HCT116 (cell line): ENCODE measurements around the gene C19orf25. TPM values are rescaled to one million over a fixed set of nuclear protein-coding genes. Genes with fewer than 3 reads are reported as not detected.

Source experiments
- ATAC-seq: fragments of 200-7000 bp; cut with Tn5 transposase; 2 replicates; pipeline ENCODE4 v1.9.1; 2020; ENCODE audit warnings: mild to moderate bottlenecking, moderate library complexity
- BruUV-seq: library from RNA; stranded (reverse); fragments of 400-500 nt; replicated peaks from 2 replicates; lab custom pipeline; 2021; lab: Mats Ljungman, UMichigan
- CTCF ChIA-PET: fragments of 300-600 bp; sonication (Branson Sonifier 250); formaldehyde crosslinking; loops from one replicate; lab custom pipeline; 2021; ENCODE audit warnings: antibody characterized with exemption; lab: Charles Lee
- POLR2A ChIA-PET: fragments of 300-600, 350-600 bp; sonication (Branson Sonifier 250); formaldehyde crosslinking; loops from one replicate; lab custom pipeline; 2021; ENCODE audit warnings: antibody characterized with exemption; lab: Charles Lee
- RAD21 ChIA-PET, 2 experiments: fragments of 300-600 bp; sonication (Branson Sonifier 250); formaldehyde crosslinking; loops; one replicate each; lab custom pipeline; 2023; ENCODE audit warnings: low total read pairs in 2 of 2; ENCODE audit not compliant: uncharacterized antibody in 2 of 2, unreplicated experiment in 2 of 2, low non-redundant PET in 1 of 2; lab: Charles Lee
- DNase-seq: peaks from one replicate; pipeline ENCODE4 v3.0.0-alpha.2; 2010; ENCODE audit warnings: low read depth, low spot score
- H2AFZ ChIP-seq: fragments of 200-600 bp; shearing (Covaris generic), sonication (generic); 2 replicates; pipeline ENCODE4 v1.6.1; 2017; ENCODE audit warnings: low read depth, mixed run types, mixed read lengths, antibody characterized with exemption, low read length; ENCODE audit not compliant: poor library complexity, severe bottlenecking
- H3K27ac ChIP-seq: 2 replicates; pipeline ENCODE4 v1.5.1; 2012; ENCODE audit warnings: low read depth, low read length
- H3K27me3 ChIP-seq: fragments of 200-600 bp; sonication (generic); 2 replicates; pipeline ENCODE4 v1.6.1; 2016; ENCODE audit warnings: mixed run types, low read length, mixed read lengths; ENCODE audit not compliant: insufficient read depth
- H3K36me3 ChIP-seq, 2 experiments: fragments of 200-500 bp in 1 of 2; fragments of 200-600 bp in 1 of 2; sonication (Bioruptor generic) in 1 of 2; sonication (generic) in 1 of 2; 2 replicates each; pipeline versions ENCODE4 v1.5.1 to v1.6.1; 2014 to 2016; ENCODE audit warnings: low read length in 2 of 2, inconsistent platforms in 1 of 2, mixed read lengths in 1 of 2, mixed run types in 1 of 2; ENCODE audit not compliant: insufficient read depth in 2 of 2, control insufficient read depth in 1 of 2
- H3K4me1 ChIP-seq, 2 experiments: fragments of 200-600 bp in 1 of 2; sonication (generic) in 1 of 2; 2 replicates each; pipeline versions ENCODE4 v1.5.1 to v1.6.1; 2012 to 2017; ENCODE audit warnings: low read length in 2 of 2, inconsistent platforms in 1 of 2, mild to moderate bottlenecking in 1 of 2, mixed read lengths in 1 of 2, mixed run types in 1 of 2, moderate library complexity in 1 of 2; ENCODE audit not compliant: insufficient read depth in 2 of 2, control insufficient read depth in 1 of 2
- H3K4me2 ChIP-seq: fragments of 200-600 bp; sonication (generic); 2 replicates; pipeline ENCODE4 v1.6.1; 2017; ENCODE audit warnings: mixed run types, low read length, mixed read lengths
- H3K4me3 ChIP-seq, 2 experiments: fragments of 200-600 bp in 1 of 2; sonication (generic) in 1 of 2; replicated peaks in 1 of 2; 2 replicates each; pipeline ENCODE4 v1.5.1; 2011 to 2016; ENCODE audit warnings: low read length in 2 of 2, control low read depth in 1 of 2, low read depth in 1 of 2, mild to moderate bottlenecking in 1 of 2, mixed read lengths in 1 of 2, mixed run types in 1 of 2
- H3K79me2 ChIP-seq: fragments of 200-600 bp; sonication (generic); 2 replicates; pipeline ENCODE4 v1.6.1; 2017; ENCODE audit warnings: mild to moderate bottlenecking, mixed run types, low read length, moderate library complexity, mixed read lengths; ENCODE audit not compliant: insufficient read depth
- H3K9ac ChIP-seq: fragments of 200-600 bp; sonication (generic); 2 replicates; pipeline ENCODE4 v1.6.1; 2016; ENCODE audit warnings: low read length, mixed read lengths
- H3K9me2 ChIP-seq: fragments of 200-600 bp; sonication (generic), shearing (Covaris generic); 2 replicates; pipeline ENCODE4 v1.6.1; 2017; ENCODE audit warnings: mixed run types, mild to moderate bottlenecking, moderate library complexity; ENCODE audit not compliant: insufficient read depth
- H3K9me3 ChIP-seq, 2 experiments: fragments of 200-500 bp in 1 of 2; fragments of 200-600 bp in 1 of 2; sonication (Bioruptor generic) in 1 of 2; sonication (generic) in 1 of 2; 2 replicates each; pipeline ENCODE4 v1.6.1; 2014 to 2017; ENCODE audit warnings: low read length in 2 of 2, mixed read lengths in 2 of 2, inconsistent platforms in 1 of 2, low read depth in 1 of 2, mild to moderate bottlenecking in 1 of 2, mixed run types in 1 of 2, moderate library complexity in 1 of 2; ENCODE audit not compliant: control insufficient read depth in 1 of 2, insufficient read depth in 1 of 2
- H4K20me1 ChIP-seq: fragments of 200-600 bp; sonication (generic), shearing (Covaris generic); 2 replicates; pipeline ENCODE4 v1.6.1; 2017; ENCODE audit warnings: mixed run types, mild to moderate bottlenecking, moderate library complexity; ENCODE audit not compliant: insufficient read depth
- CBX3 ChIP-seq: IDR thresholded peaks from 2 replicates; pipeline ENCODE4 v1.6.1; 2012; ENCODE audit warnings: low read depth
- intact Hi-C: fragments of 100-400 bp; cut with micrococcal nuclease; formaldehyde crosslinking; loops from 2 replicates; pipeline ENCODE4 v1.10.0; 2022
- total RNA-seq: library from RNA; stranded (reverse); gene quantifications from one replicate; pipeline ENCODE4 v1.2.1, GENCODE V29; 2021; ENCODE audit not compliant: unreplicated experiment

Gene C19orf25
- total RNA-seq, 1 experiment from 2014 or later = 48.8 TPM

GRCh38 chr19:1483131-1483978, 4.3 kb upstream of the C19orf25 start:
- ChIA-PET POLR2A (no interaction called here), RAD21 (no interaction called here), CTCF (no interaction called here)
- Histone ChIP-seq H3K79me2 (peaks cover 6% of the 10 kb centered on the region), H3K4me2 (no peak overlapping the region), H3K9me2 (no peaks in the 10 kb centered on the region), H3K9ac (no peak overlapping the region), H2AFZ (no peak overlapping the region), H3K27ac (no peak overlapping the region), H3K9me3 (no peaks in the 10 kb centered on the region), H3K4me3 (no peak overlapping the region), H4K20me1 (no peaks in the 10 kb centered on the region), H3K36me3 (no peaks in the 10 kb centered on the region), H3K27me3 (no peaks in the 10 kb centered on the region), H3K4me1 (peaks cover 0 to 10% of the 10 kb centered on the region in 2 experiments; a peak in 2 of 4 replicates)
- intact Hi-C loops = no loop called here
- ATAC-seq = no peak
- DNase-seq = no peak
- no TSS peak for BruUV-seq
- no peak for TF ChIP-seq CBX3

- POLR2A ChIA-PET = no interaction called here
Observed at GRCh38 chr19:1482361-1483130, 3.5 kb upstream of the C19orf25 start.

More at GRCh38 chr19:1482361-1483130, 3.5 kb upstream of the C19orf25 start:
- BruUV-seq = no TSS peak
- H3K27me3 ChIP-seq = no peaks in the 10 kb centered on the region
- no peaks in the 10 kb centered on the region for H4K20me1 ChIP-seq
- ATAC-seq (no peak), DNase-seq (no peak)
- peaks cover 14% of the 10 kb centered on the region for H3K79me2 ChIP-seq
- intact Hi-C loops = no loop called here
- H3K4me3 ChIP-seq = no peak overlapping the region
- TF ChIP-seq CBX3 = no peak
- no peak overlapping the region for H2AFZ ChIP-seq
- H3K9ac ChIP-seq = no peak overlapping the region
- no peaks in the 10 kb centered on the region for H3K9me3 ChIP-seq
- H3K4me2 ChIP-seq = no peak overlapping the region
- H3K4me1 ChIP-seq = peaks cover 2 to 15% of the 10 kb centered on the region in 2 experiments; a peak in 3 of 4 replicates
- ChIA-PET RAD21 (no interaction called here), CTCF (interaction anchor here (0.8 kb wide), 1 partner anchor 8 kb away, joined by 3 read pairs; the partner anchor contains the start of gene REEP6)
- no peaks in the 10 kb centered on the region for H3K9me2 ChIP-seq
- H3K36me3 ChIP-seq = no peaks in the 10 kb centered on the region; a peak in 1 of 4 replicates
- H3K27ac ChIP-seq = no peak overlapping the region
